Activated T-helper 2 cell treated with anti-CD3 and anti-CD28 coated beads, Interferon-gamma antibody, Interleukin-2, Interleukin-4, amounts not matched to agents 10 μg/mL and 5 μg/mL and 100 μg/mL, durations not matched to agents 14 hours and 24 hours and 36 hours (primary cell): ENCODE measurements around the gene SULT2A1. TPM values are rescaled to one million over a fixed set of nuclear protein-coding genes. Genes with fewer than 3 reads are reported as not detected.

Source experiments
- DNase-seq: peaks from one replicate; pipeline ENCODE4 v3.0.0; 2021; ENCODE audit warnings: low spot score
- H3K27ac Mint-ChIP-seq: one replicate; pipeline ENCODE4 v1.8.0; 2021; ENCODE audit warnings: mixed read lengths
- H3K27me3 Mint-ChIP-seq: one replicate; pipeline ENCODE4 v1.8.0; 2021; ENCODE audit warnings: low read depth, mixed read lengths
- H3K36me3 Mint-ChIP-seq: one replicate; pipeline ENCODE4 v1.8.0; 2021; ENCODE audit warnings: low read depth, mixed read lengths
- H3K4me1 Mint-ChIP-seq: one replicate; pipeline ENCODE4 v1.8.0; 2021; ENCODE audit warnings: low read depth, mixed read lengths
- H3K4me3 Mint-ChIP-seq: one replicate; pipeline ENCODE4 v1.8.0; 2021; ENCODE audit warnings: low read depth, mild to moderate bottlenecking, moderate library complexity, mixed read lengths
- H3K9me3 Mint-ChIP-seq: one replicate; pipeline ENCODE4 v1.8.0; 2021; ENCODE audit warnings: mixed read lengths
- intact Hi-C: fragments of 100-400 bp; cut with micrococcal nuclease; formaldehyde crosslinking; loops from one replicate; pipeline ENCODE4 v1.15.1; 2023
- total RNA-seq: library from RNA; stranded (reverse); gene quantifications from 2 replicates; pipeline ENCODE4 v1.2.3, GENCODE V29; 2022

The SULT2A1 gene
- total RNA-seq, 1 donor from 2014 or later, result not detected

DNA sequence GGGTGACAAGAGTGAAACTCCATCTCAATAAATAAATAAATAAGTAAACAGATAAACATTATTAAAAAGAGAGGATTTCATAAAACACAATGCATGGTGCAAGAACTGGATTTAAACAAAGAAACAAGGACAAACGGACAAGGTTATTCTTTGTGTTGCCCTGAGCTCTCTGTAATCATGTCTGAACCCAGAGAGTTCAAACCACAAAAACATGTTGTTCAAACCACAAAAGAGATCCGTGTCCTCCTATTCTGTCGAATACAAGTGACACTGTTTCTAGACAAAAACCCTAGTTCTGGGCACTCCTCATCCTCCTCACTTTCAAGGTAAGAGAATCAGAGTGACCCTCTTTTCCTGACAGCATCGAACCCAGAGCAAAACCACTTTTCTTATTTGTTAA is 31.7 kb downstream of the SULT2A1 start:
- Mint-ChIP-seq H3K4me1 (peaks cover 3% of the 10 kb centered on the region), H3K4me3 (no peak overlapping the region), H3K9me3 (no peaks in the 10 kb centered on the region), H3K27me3 (peaks cover 19% of the 10 kb centered on the region), H3K36me3 (no peaks in the 10 kb centered on the region), H3K27ac (no peak overlapping the region)
- intact Hi-C loops, result no loop called here
- DNase-seq, result no peak

DNA sequence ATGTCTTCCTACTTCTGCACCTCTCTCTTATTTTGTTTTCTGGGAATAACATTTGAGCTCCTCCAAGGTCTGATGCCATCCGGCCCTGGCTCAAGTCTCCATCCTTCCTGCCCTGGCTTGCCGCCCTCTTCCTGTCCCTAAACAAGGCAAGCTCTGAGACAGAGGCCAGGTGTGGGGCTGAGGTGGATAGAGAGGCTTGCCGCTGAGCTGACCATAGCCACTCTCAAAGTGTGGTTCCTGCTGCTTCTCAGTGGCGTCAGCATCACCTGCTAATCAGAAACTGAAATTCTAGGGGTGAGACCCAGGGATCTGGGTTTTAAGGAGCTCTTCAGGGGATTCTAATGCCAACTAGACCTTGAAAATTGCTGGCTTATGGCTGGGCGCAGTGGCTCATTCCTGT is 33.1 kb downstream of the SULT2A1 start:
- H3K27ac Mint-ChIP-seq, result no peak overlapping the region
- H3K4me3 Mint-ChIP-seq, result no peak overlapping the region
- peaks cover 28% of the 10 kb centered on the region for H3K27me3 Mint-ChIP-seq
- intact Hi-C loops, result no loop called here
- H3K36me3 Mint-ChIP-seq, result no peaks in the 10 kb centered on the region
- peaks cover 5% of the 10 kb centered on the region for H3K4me1 Mint-ChIP-seq
- DNase-seq, result no peak
- H3K9me3 Mint-ChIP-seq, result no peaks in the 10 kb centered on the region

- Mint-ChIP-seq H3K27me3 (peaks cover 26% of the 10 kb centered on the region), H3K4me3 (no peak overlapping the region), H3K27ac (no peak overlapping the region), H3K36me3 (no peaks in the 10 kb centered on the region), H3K9me3 (no peaks in the 10 kb centered on the region), H3K4me1 (peaks cover 2% of the 10 kb centered on the region)
- intact Hi-C loops, result no loop called here
- DNase-seq, result peak; percentile 10
These were observed 37.2 kb downstream of the SULT2A1 start for GRCh38 chr19:47848823-47849473.

GRCh38 chr19:47848425-47848822 is 37.7 kb downstream of the SULT2A1 start:
- no peaks in the 10 kb centered on the region for H3K9me3 Mint-ChIP-seq
- H3K27me3 Mint-ChIP-seq, result peaks cover 24% of the 10 kb centered on the region
- no peaks in the 10 kb centered on the region for H3K36me3 Mint-ChIP-seq
- intact Hi-C loops, result no loop called here
- no peak for DNase-seq
- peaks cover 2% of the 10 kb centered on the region for H3K4me1 Mint-ChIP-seq
- no peak overlapping the region for H3K27ac Mint-ChIP-seq
- no peak overlapping the region for H3K4me3 Mint-ChIP-seq

GRCh38 chr19:47842941-47843340 is 43.2 kb downstream of the SULT2A1 start:
- Mint-ChIP-seq H3K9me3 (no peaks in the 10 kb centered on the region), H3K27me3 (no peaks in the 10 kb centered on the region), H3K4me1 (no peaks in the 10 kb centered on the region), H3K36me3 (no peaks in the 10 kb centered on the region), H3K27ac (no peak overlapping the region), H3K4me3 (no peak overlapping the region)
- no peak for DNase-seq
- intact Hi-C loops, result no loop called here

DNA sequence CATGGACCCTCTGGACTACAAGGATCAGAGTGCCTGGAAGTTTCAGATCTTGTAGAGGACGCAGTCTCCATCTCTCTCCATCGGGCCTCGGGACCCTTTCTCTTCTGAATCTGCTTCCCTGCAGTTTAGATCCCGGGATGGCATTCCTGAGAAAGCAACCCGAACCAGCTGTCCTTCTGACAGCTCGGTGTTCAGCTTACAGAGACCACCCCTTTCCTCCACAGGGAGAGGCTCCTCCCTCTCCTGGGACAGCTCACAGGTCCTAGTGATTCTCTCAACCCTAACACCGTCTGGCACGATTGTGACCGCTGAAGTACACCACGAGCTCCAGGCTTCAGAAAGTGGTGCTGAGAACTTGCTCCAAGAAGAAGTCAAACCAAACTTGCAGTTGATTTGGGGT is 46.2 kb downstream of the SULT2A1 start:
- H3K36me3 Mint-ChIP-seq, result no peaks in the 10 kb centered on the region
- no peak overlapping the region for H3K27ac Mint-ChIP-seq
- no peak for DNase-seq
- no peaks in the 10 kb centered on the region for H3K4me1 Mint-ChIP-seq
- no peak overlapping the region for H3K4me3 Mint-ChIP-seq
- no peaks in the 10 kb centered on the region for H3K9me3 Mint-ChIP-seq
- H3K27me3 Mint-ChIP-seq, result no peaks in the 10 kb centered on the region
- intact Hi-C loops, result no loop called here

GRCh38 chr19:47839411-47839810 is 46.7 kb downstream of the SULT2A1 start:
- no peaks in the 10 kb centered on the region for H3K27me3 Mint-ChIP-seq
- H3K9me3 Mint-ChIP-seq, result no peaks in the 10 kb centered on the region
- H3K36me3 Mint-ChIP-seq, result no peaks in the 10 kb centered on the region
- H3K27ac Mint-ChIP-seq, result no peak overlapping the region
- intact Hi-C loops, result no loop called here
- DNase-seq, result no peak
- H3K4me3 Mint-ChIP-seq, result no peak overlapping the region
- H3K4me1 Mint-ChIP-seq, result no peaks in the 10 kb centered on the region

DNA sequence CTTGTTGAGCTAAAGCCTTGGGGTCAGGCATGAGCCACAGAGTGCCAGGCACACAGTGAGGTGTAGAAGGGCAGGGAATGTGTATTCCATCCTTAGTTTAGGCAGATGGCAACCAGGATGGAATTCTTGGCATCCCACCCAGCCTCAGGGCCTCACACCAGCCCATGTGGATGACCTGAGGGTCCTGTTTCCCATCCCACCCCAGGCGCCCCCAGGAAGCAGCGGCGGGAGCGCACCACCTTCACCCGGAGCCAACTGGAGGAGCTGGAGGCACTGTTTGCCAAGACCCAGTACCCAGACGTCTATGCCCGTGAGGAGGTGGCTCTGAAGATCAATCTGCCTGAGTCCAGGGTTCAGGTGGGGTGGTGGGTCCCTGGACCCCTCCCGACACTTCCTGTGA is 50.1 kb downstream of the SULT2A1 start:
- no peaks in the 10 kb centered on the region for H3K9me3 Mint-ChIP-seq
- H3K36me3 Mint-ChIP-seq, result no peaks in the 10 kb centered on the region
- DNase-seq, result no peak
- H3K27me3 Mint-ChIP-seq, result no peaks in the 10 kb centered on the region
- no peaks in the 10 kb centered on the region for H3K4me1 Mint-ChIP-seq
- H3K27ac Mint-ChIP-seq, result no peak overlapping the region
- H3K4me3 Mint-ChIP-seq, result no peak overlapping the region
- intact Hi-C loops, result no loop called here

DNA sequence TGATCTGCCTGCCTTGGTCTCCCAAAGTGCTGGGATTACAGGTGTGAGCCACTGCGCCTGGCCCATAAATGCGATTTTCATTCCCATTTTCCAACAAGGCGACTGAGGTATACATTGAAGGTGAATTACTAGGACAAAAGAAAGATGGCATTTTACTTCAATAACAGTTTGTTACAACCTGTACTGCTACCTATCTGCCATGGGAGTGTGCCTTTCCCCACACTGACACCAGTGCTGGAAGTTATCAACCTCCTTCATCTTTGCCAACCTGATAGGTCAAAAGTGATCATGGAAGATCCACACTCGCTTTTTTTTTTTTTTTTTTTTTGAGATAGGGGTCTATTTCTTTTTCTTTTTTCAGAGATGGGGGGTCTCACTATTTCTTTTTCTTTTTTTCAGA is 53.4 kb downstream of the SULT2A1 start:
- Mint-ChIP-seq H3K9me3 (no peaks in the 10 kb centered on the region), H3K27me3 (no peaks in the 10 kb centered on the region), H3K4me3 (no peak overlapping the region), H3K27ac (no peak overlapping the region), H3K4me1 (no peaks in the 10 kb centered on the region), H3K36me3 (no peaks in the 10 kb centered on the region)
- intact Hi-C loops, result no loop called here
- DNase-seq, result no peak

DNA sequence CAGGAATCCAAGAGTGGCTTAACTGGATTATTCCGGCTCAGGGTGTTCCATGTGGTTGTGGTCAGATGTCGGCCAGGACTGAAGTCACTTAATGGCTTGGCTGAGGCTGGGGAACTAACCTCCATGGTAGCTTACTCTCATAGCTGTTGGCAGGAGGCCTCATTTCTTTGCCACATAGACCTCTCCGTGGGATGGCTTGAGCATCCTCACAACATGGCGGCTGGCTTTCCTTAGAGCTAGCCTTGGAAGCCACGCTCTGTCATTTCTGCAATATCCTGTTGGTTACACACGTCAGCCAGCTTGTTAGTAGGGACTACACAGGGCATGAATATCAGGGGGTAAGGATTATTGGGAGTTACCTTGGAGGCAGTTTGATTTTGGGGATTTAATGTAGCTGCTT is 59.3 kb downstream of the SULT2A1 start:
- H3K9me3 Mint-ChIP-seq, result no peaks in the 10 kb centered on the region
- no peaks in the 10 kb centered on the region for H3K36me3 Mint-ChIP-seq
- DNase-seq, result no peak

DNA sequence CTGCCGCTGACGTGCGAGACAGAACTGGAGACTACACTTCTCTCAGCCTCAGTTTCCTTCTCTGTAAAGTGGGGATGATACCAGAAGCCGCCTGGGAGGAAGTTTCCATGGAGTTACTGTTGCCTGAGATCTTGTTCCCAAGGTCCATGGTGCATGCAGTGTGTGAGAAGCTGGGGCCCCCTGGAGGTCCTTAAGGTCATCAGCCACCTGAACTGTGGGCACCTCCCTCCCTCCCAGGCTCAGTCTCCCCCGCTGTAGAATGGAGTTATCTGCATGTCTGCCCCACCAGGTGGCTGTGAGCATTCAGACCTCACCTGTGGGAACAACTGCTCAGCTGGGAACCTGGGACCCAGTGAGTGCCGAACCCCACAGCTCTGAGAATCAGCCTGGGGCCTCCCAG is 61.7 kb downstream of the SULT2A1 start:
- Mint-ChIP-seq H3K27ac (no peak overlapping the region), H3K36me3 (no peaks in the 10 kb centered on the region), H3K4me3 (no peak overlapping the region), H3K27me3 (peaks cover 13% of the 10 kb centered on the region), H3K4me1 (no peaks in the 10 kb centered on the region), H3K9me3 (no peaks in the 10 kb centered on the region)
- DNase-seq, result no peak
- intact Hi-C loops, result no loop called here

More for the DNA sequence above, 59.3 kb downstream of the SULT2A1 start:
- H3K27me3 Mint-ChIP-seq, result peaks cover 2% of the 10 kb centered on the region
- no peak overlapping the region for H3K4me3 Mint-ChIP-seq
- H3K4me1 Mint-ChIP-seq, result no peaks in the 10 kb centered on the region
- intact Hi-C loops, result no loop called here
- no peak overlapping the region for H3K27ac Mint-ChIP-seq

DNA sequence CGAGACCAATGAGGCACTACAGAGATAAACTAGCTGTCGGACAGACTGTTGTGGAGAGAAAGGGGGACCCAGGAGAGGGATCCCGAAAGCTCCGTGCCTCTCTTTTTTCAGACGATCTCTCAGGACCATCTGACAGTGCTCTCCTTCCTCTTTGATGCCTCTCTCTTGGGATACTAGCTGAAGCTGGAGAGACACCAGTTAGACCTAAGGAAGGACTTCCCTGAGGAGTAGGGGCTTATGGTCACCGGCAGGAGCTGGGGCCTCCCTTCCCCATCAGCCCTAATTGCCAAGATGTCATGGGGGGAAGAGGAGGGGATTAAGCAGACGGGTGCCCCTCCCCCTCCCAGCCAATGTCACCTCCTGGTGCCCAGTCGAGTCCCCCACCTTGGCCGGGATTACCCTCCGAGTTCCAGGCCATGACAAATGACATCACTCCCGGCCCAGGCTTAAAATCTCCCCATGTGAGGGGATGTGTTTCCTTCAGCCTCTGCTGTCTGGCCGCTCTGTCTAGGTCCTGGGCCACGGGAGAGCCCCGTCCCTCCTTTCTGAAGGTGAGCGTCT is 64.6 kb downstream of the SULT2A1 start, which contains the start of gene CRX:
TSS of gene CRX (plus strand) at position 478 of the 561 bp plus-strand sequence. CDS start 12,507 bp downstream, outside the sequence.
- H3K27ac Mint-ChIP-seq, result no peak within 1 kb of the TSS
- intact Hi-C loops, result no loop called here
- H3K4me1 Mint-ChIP-seq, result no peaks in the 10 kb centered on the region
- H3K4me3 Mint-ChIP-seq, result no peak within 1 kb of the TSS
- no peak for DNase-seq
- H3K27me3 Mint-ChIP-seq, result peaks cover 17% of the 10 kb centered on the region
- H3K36me3 Mint-ChIP-seq, result no peaks in the 10 kb centered on the region
- H3K9me3 Mint-ChIP-seq, result no peaks in the 10 kb centered on the region
